ENCODE measurements around the gene AANAT.
A peak's percentile ranks its signal among the peaks of the same experiment; 100 is the strongest.

Gene AANAT

DNA sequence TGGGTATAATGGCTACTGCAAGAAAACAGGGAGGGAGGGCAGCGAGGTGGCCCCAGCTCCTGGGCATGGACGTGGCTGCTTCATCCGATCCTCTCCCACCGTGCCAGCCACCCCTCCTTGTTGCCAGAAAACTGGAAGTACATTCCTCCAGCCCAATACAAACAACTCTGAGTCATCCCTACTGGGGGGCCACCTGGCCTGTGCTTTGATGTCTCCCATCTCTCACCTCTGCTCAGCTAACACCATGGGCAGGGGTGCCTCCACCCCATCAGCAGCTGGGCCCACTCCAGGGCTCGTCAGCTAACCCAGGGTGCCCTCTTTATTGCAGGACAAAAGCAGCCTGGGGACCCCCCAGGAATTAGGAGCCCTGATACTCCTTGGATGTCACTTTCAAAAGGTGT, 31.9 kb downstream of the AANAT start:
- peak overlapping the region in 1 of 2 donors; percentile 63 for H3K4me3 ChIP-seq (replicated peaks in 1 of 2; ENCODE audit: low read depth in 2 of 2, low read length in 2 of 2)
- DNase-seq (ENCODE audit: low read depth in 2 of 2) = no peak
- TF ChIP-seq, protein P1, sequence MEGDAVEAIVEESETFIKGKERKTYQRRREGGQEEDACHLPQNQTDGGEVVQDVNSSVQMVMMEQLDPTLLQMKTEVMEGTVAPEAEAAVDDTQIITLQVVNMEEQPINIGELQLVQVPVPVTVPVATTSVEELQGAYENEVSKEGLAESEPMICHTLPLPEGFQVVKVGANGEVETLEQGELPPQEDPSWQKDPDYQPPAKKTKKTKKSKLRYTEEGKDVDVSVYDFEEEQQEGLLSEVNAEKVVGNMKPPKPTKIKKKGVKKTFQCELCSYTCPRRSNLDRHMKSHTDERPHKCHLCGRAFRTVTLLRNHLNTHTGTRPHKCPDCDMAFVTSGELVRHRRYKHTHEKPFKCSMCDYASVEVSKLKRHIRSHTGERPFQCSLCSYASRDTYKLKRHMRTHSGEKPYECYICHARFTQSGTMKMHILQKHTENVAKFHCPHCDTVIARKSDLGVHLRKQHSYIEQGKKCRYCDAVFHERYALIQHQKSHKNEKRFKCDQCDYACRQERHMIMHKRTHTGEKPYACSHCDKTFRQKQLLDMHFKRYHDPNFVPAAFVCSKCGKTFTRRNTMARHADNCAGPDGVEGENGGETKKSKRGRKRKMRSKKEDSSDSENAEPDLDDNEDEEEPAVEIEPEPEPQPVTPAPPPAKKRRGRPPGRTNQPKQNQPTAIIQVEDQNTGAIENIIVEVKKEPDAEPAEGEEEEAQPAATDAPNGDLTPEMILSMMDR (IDR thresholded peaks at IDR 0.05; ENCODE audit: low read depth, low read length) = no peak

DNA sequence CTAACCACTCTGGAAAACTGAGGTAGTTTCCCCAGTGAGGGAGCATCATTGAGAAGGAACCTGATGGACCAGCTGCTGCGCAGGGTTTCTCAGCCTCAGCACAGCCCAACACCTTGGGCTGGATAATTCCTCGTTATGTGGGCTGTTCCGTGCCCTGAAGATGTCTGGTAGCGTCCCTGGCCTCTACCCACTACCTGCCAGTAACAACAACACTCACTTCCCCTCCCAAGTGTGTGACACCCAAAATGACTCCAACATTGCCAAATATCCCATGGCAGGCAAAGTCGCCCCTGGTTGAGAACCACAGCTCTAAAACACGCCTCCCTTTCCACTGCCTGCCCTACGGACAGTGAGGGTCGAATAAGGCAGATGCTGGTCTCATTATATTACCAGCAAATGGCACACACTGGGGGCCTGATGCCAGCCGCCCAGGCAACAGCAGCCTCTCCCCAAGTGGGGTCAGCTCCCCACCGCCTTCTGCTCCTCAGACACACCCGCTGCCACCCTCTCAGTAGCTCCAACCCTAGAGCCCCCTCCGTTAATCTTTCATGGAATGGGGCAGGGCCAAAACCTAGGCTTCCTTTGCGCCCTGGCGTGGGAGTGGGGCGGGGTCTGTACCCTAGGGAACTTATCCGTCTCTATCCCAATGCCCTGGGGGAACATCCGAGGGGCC, 32.8 kb downstream of the AANAT start:
- no peak for DNase-seq (ENCODE audit: low read depth in 2 of 2)
- H3K4me3 ChIP-seq (replicated peaks in 1 of 2; ENCODE audit: low read depth in 2 of 2, low read length in 2 of 2) = peak overlapping the region; percentile 54 to 63
- TF ChIP-seq, protein P1 (IDR thresholded peaks at IDR 0.05; ENCODE audit: low read depth, low read length) = no peak

DNA sequence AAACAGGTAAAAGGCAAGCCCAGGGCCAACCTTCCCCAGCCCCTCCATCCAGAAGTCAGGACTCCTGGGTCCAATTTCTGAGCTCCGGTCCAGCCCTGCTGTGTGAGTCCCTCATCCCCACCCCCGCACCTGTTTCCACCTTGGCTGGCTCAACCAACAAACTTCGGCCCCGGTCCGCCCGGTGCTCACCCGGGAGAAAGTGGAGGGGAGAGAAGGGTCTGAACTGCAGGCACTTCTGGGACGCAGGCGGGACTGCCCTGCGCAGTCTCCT, 33.3 kb downstream of the AANAT start:
- H3K4me3 ChIP-seq (replicated peaks in 1 of 2; ENCODE audit: low read depth in 2 of 2, low read length in 2 of 2) = peak overlapping the region; percentile 54 to 63
- TF ChIP-seq, protein P1 (IDR thresholded peaks at IDR 0.05; ENCODE audit: low read depth, low read length) = no peak

DNA sequence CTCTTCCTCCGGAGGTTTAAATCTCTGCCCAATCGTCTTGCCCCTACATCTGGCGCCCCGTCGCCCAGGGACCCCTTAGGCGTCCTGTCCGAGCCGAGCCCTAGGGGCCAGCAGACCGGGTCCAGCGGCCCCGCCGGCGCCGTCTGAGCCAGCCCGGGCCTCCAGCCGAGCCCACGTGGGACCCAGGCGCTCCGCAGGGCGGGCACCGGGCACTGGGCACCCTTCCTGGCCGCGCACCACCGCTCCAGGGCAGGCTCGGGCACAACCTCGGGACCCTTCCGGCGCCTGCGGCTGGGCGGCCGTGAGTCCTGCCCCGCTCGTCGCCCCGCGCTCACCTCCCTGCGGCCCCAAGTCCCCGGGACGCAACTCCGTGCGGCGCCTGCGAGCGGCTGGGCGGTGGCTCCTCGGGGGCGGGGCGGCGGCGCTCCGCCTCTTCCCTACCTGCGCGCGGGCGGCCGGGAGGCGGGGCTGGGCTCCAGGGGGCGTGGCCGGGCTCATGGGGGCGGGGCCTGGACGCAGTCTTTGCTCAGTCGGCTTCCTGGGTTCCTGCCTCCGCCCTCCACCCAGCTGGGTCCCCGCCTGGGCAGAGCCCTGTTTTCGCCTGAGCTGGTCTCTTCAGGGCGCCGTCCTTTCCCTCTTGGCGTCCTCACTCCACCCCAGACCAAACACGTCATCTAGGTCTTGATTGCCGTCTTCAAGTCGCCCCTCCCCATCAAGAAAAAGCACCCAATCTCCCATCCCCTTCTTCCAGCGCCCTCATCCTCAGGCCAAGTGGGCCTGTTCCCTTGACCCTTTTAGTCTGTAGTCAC, 33.8 kb downstream of the AANAT start, which contains the start of gene RHBDF2:
RHBDF2 (minus strand) TSS at position 406 of the 809 bp plus-strand sequence. CDS start 19,899 bp downstream, outside the sequence.
- TF ChIP-seq, protein P1 (IDR thresholded peaks at IDR 0.05; ENCODE audit: low read depth, low read length) = no peak
- H3K4me3 ChIP-seq (replicated peaks in 1 of 2; ENCODE audit: low read depth in 2 of 2, low read length in 2 of 2) = peak within 1 kb of the TSS; percentile 54 to 63
- peak; percentile 71 to 83 for DNase-seq (ENCODE audit: low read depth in 2 of 2)

More for the DNA sequence above, 33.3 kb downstream of the AANAT start:
- no peak for DNase-seq (ENCODE audit: low read depth in 2 of 2)

DNA sequence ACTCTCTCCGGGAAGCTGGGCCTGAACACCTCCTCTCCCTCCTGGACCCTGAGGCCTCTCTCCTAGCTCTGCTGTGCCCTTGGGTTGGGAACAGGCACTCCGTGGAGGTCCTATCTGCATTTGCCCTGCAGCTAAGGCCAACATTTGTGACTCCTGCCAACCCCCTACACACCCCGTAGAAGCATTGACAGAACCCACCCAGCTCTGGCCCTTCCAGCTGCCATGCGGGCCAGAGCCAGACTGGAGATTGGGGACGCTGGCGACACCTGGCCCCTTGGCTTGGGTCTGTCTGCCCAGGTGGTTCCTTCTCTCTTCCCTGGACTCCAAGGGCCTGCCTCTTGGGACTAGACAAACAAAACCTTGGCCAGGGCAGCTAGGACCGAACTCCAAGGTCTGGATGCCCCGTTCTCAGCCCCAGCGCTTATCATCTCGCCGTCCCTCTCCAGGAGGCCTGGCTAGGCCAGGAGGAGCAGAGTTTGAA, 34.5 kb downstream of the AANAT start:
- TF ChIP-seq, protein P1 (IDR thresholded peaks at IDR 0.05; ENCODE audit: low read depth, low read length) = no peak
- peak overlapping the region; percentile 43 to 63 for H3K4me3 ChIP-seq (replicated peaks in 1 of 2; ENCODE audit: low read depth in 2 of 2, low read length in 2 of 2)
- no peak for DNase-seq (ENCODE audit: low read depth in 2 of 2)

DNA sequence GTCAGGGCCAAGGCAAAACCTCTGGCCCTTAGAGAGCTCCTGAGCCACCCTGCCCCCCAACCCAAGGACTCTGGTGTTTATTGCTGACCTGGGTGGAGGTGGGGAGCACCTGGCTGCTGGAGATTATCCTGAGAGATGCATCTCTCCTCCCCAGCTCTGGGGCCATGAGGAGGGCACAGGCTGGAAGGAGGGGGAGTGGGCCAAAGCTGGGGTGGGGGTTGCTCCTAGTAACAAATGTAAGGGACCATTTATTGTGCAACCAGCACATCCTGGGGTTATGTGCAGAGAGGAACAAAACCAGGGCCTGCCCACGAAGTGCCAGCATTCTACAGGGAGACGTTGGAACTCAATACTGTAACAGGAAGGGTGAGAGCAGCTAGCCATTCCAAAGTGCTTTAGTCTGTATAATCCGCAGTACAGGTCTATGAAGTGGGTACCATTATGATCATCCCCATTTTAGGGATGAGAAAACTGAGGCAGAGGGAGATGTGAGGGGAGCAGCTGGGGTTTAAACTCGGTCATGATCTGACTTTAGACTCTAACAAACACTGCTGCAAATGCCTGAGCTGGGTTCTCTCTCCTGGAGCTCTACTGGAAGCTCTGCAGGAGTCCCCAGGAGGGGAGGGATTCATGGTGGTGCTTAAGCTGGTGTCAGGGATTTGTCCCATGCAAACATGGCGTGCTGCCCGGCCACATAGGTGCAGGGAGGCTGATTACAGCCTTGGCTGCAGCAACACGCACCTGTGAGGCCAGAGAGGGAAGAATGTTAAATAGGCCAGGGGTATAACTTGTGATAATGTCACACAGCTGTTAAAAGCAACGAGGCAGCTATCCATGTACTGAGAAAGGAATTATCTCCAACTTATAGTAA, 35.2 kb downstream of the AANAT start:
- no peak for DNase-seq (ENCODE audit: low read depth in 2 of 2)
- no peak overlapping the region for H3K4me3 ChIP-seq (replicated peaks in 1 of 2; ENCODE audit: low read depth in 2 of 2, low read length in 2 of 2)
- TF ChIP-seq, protein P1 (IDR thresholded peaks at IDR 0.05; ENCODE audit: low read depth, low read length) = no peak

All from cardiac fibroblast (primary cell).